GM23248 (cell line): Measurements from ENCODE around the gene TPTE2. TPM values are rescaled to one million over a fixed set of nuclear protein-coding genes. Genes with fewer than 3 reads are reported as not detected.
"Not testable (repeated sequence)": the region's sequence is repeated elsewhere in the genome, so short reads cannot be mapped to it uniquely, and the experiment has no call there.

Experiments used
- DNase-seq: peaks from one replicate; pipeline ENCODE4 v3.0.0-alpha.2; 2015
- H2AFZ ChIP-seq: fragments of 200-600 bp; sonication (generic); 2 replicates; pipeline ENCODE4 v1.6.1; 2016; ENCODE audit warnings: antibody characterized with exemption
- H3F3A ChIP-seq: fragments of 200-600 bp; sonication (generic); 2 replicates; pipeline ENCODE4 v1.6.1; 2016; ENCODE audit warnings: mild to moderate bottlenecking, antibody characterized with exemption, mixed run types; ENCODE audit not compliant: insufficient read depth
- H3K27ac ChIP-seq: fragments of 200-600 bp; sonication (generic); 2 replicates; pipeline ENCODE4 v1.5.1; 2016; ENCODE audit warnings: mild to moderate bottlenecking
- H3K27me3 ChIP-seq: fragments of 200-600 bp; sonication (generic); replicated peaks from 2 replicates; pipeline ENCODE4 v1.6.1; 2016; ENCODE audit warnings: mild to moderate bottlenecking; ENCODE audit not compliant: insufficient read depth
- H3K36me3 ChIP-seq: fragments of 200-600 bp; sonication (generic); 2 replicates; pipeline ENCODE4 v1.6.1; 2016; ENCODE audit warnings: low read depth, mild to moderate bottlenecking
- H3K4me1 ChIP-seq: fragments of 200-600 bp; sonication (generic); 2 replicates; pipeline ENCODE4 v1.6.1; 2016; ENCODE audit warnings: mild to moderate bottlenecking; ENCODE audit not compliant: insufficient read depth
- H3K4me2 ChIP-seq: fragments of 200-600 bp; sonication (generic); one replicate; pipeline ENCODE4 v1.6.1; 2016; ENCODE audit warnings: mild to moderate bottlenecking; ENCODE audit not compliant: unreplicated experiment
- H3K4me3 ChIP-seq: fragments of 200-600 bp; sonication (generic); 2 replicates; pipeline ENCODE4 v1.5.1; 2016; ENCODE audit warnings: mild to moderate bottlenecking
- H3K79me2 ChIP-seq: fragments of 200-600 bp; sonication (generic); 2 replicates; pipeline ENCODE4 v1.6.1; 2016; ENCODE audit warnings: mild to moderate bottlenecking; ENCODE audit not compliant: insufficient read depth
- H3K9ac ChIP-seq: fragments of 200-600 bp; sonication (generic); 2 replicates; pipeline ENCODE4 v1.6.1; 2016; ENCODE audit warnings: mild to moderate bottlenecking
- H3K9me2 ChIP-seq: fragments of 200-600 bp; sonication (generic); 2 replicates; pipeline ENCODE4 v1.6.1; 2016; ENCODE audit warnings: mixed run types, mild to moderate bottlenecking, moderate library complexity; ENCODE audit not compliant: insufficient read depth
- H3K9me3 ChIP-seq: fragments of 200-600 bp; sonication (generic); one replicate; pipeline ENCODE4 v1.6.1; 2017; ENCODE audit warnings: low read depth
- H4K20me1 ChIP-seq: fragments of 200-600 bp; sonication (generic); 2 replicates; pipeline ENCODE4 v1.6.0; 2016; ENCODE audit not compliant: insufficient read depth
- EZH2 ChIP-seq: fragments of 200-600 bp; sonication (generic); IDR thresholded peaks from 2 replicates; pipeline ENCODE4 v1.6.1; 2018; ENCODE audit warnings: antibody characterized with exemption, mild to moderate bottlenecking; ENCODE audit not compliant: insufficient read depth, poor library complexity, severe bottlenecking
- EZH2phosphoT487 ChIP-seq: fragments of 200-600 bp; sonication (generic); IDR thresholded peaks from 2 replicates; pipeline ENCODE4 v1.6.1; 2018; ENCODE audit warnings: antibody characterized with exemption, moderate library complexity, mild to moderate bottlenecking, low read depth; ENCODE audit not compliant: insufficient read depth
- WGBS, 2 experiments: methylation state at CpG; one replicate each; pipeline ENCODE4 v1.1.6; 2015 to 2017; ENCODE audit warnings: low lambda C conversion rate in 2 of 2, low coverage in 1 of 2; ENCODE audit errors: missing lambda C conversion rate in 2 of 2; 5-methylcytosine and 5-hydroxymethylcytosine counted together
- in situ Hi-C: fragments of 300-500 bp; cut with MboI; formaldehyde crosslinking; loops from 2 replicates; pipeline ENCODE4 v1.15.0; 2020
- polyA plus RNA-seq: library from polyadenylated mRNA; unstranded; fragments of >200 nt; fragmentation: Nextera tagmentation; extraction: Ambion mirVana; gene quantifications from 2 replicates; pipeline ENCODE4 v1.2.1, GENCODE V29; 2016
- total RNA-seq: library from RNA; depleted of rRNA; stranded (reverse); fragments of >200 nt; shearing (Covaris generic); gene quantifications from 2 replicates; pipeline ENCODE4 v1.2.3, GENCODE V29; 2014; rRNA removed

The TPTE2 gene
- not detected in 2 replicates for total RNA-seq
- not detected in 2 replicates for polyA plus RNA-seq

GRCh38 chr13:19561127-19561582 lies at the start of gene TPTE2:
Gene TPTE2 (minus strand): TSS chr13:19561532. CDS start chr13:19503234, 58,298 bp downstream.
- H3K9ac ChIP-seq, H3K4me2 ChIP-seq, H2AFZ ChIP-seq, H3K9me3 ChIP-seq, H3K9me2 ChIP-seq, H3K27me3 ChIP-seq, H3K4me1 ChIP-seq, H4K20me1 ChIP-seq, H3K27ac ChIP-seq, in situ Hi-C loops, H3K79me2 ChIP-seq, H3K36me3 ChIP-seq, H3K4me3 ChIP-seq, DNase-seq, H3F3A ChIP-seq: not testable (repeated sequence)
- 79 to 80% methylated on average over 16 to 32 of the region's 32 CpGs for WGBS, 2 experiments

GRCh38 chr13:19607523-19608078 lies 46.3 kb upstream of the TPTE2 start:
- WGBS, 2 experiments: 94 to 97% methylated on average over 10 of the region's 10 CpGs
- DNase-seq: no peak
- H3K4me2 ChIP-seq: no peak overlapping the region
- no peaks in the 10 kb centered on the region for H3F3A ChIP-seq
- H3K79me2 ChIP-seq: peaks cover 27% of the 10 kb centered on the region; the same call in 1 of the 2 replicates
- no peaks in the 10 kb centered on the region for H3K27me3 ChIP-seq
- H4K20me1 ChIP-seq: no peaks in the 10 kb centered on the region
- H3K36me3 ChIP-seq: no peaks in the 10 kb centered on the region
- no peaks in the 10 kb centered on the region for H3K9me3 ChIP-seq
- H3K9me2 ChIP-seq: no peaks in the 10 kb centered on the region
- no peaks in the 10 kb centered on the region for H3K4me1 ChIP-seq
- in situ Hi-C loops: no loop called here
- TF ChIP-seq EZH2: no peak
- TF ChIP-seq EZH2phosphoT487: no peak
- no peak overlapping the region for H3K9ac ChIP-seq
- H2AFZ ChIP-seq: no peak overlapping the region
- no peak overlapping the region for H3K27ac ChIP-seq
- H3K4me3 ChIP-seq: no peak overlapping the region

- H3F3A ChIP-seq: no peaks in the 10 kb centered on the region
- no peak overlapping the region for H3K9ac ChIP-seq
- no peaks in the 10 kb centered on the region for H3K27me3 ChIP-seq
- no peaks in the 10 kb centered on the region for H3K9me2 ChIP-seq
- no peak for TF ChIP-seq EZH2phosphoT487
- no peak for TF ChIP-seq EZH2
- no peak overlapping the region for H3K4me3 ChIP-seq
- H3K79me2 ChIP-seq: peaks cover 27% of the 10 kb centered on the region; the same call in 1 of the 2 replicates
- 96 to 97% methylated on average over 2 of the region's 2 CpGs for WGBS, 2 experiments
- H3K36me3 ChIP-seq: no peaks in the 10 kb centered on the region
- H3K4me1 ChIP-seq: no peaks in the 10 kb centered on the region
- H3K4me2 ChIP-seq: no peak overlapping the region
- in situ Hi-C loops: no loop called here
- H3K9me3 ChIP-seq: no peaks in the 10 kb centered on the region
- H4K20me1 ChIP-seq: no peaks in the 10 kb centered on the region
- H2AFZ ChIP-seq: no peak overlapping the region
- H3K27ac ChIP-seq: no peak overlapping the region
- no peak for DNase-seq
Measured at GRCh38 chr13:19606737-19607136, 45.4 kb upstream of the TPTE2 start.

- TF ChIP-seq EZH2phosphoT487 (no peak), EZH2 (no peak)
- Histone ChIP-seq H3K36me3 (no peaks in the 10 kb centered on the region), H3K27ac (no peak overlapping the region), H3K4me1 (no peaks in the 10 kb centered on the region), H4K20me1 (no peaks in the 10 kb centered on the region), H3K27me3 (no peaks in the 10 kb centered on the region), H3K9ac (no peak overlapping the region), H3K9me2 (no peaks in the 10 kb centered on the region), H3K79me2 (peaks cover 27% of the 10 kb centered on the region; the same call in 1 of the 2 replicates), H3K4me3 (no peak overlapping the region), H2AFZ (no peak overlapping the region), H3K4me2 (no peak overlapping the region), H3F3A (no peaks in the 10 kb centered on the region), H3K9me3 (no peaks in the 10 kb centered on the region)
- DNase-seq: peak; percentile 36
- in situ Hi-C loops: no loop called here
Measured at GRCh38 chr13:19606152-19606551, 44.8 kb upstream of the TPTE2 start.
